Activated CD8-positive, alpha-beta memory T cell treated with anti-CD3 and anti-CD28 coated beads, Interleukin-2, amount 50 U/mL, for 24 hours (primary cell): Measurements from ENCODE around the gene RS1.

ENCODE experiments used
- DNase-seq: peaks from one replicate; pipeline ENCODE4 v3.0.0-alpha.2; 2020; ENCODE audit errors: extremely low read depth

The RS1 gene

GRCh38 chrX:18598413-18598812 lies 73.5 kb downstream of the RS1 start:
- DNase-seq = no peak

GRCh38 chrX:18596096-18596495 lies 75.8 kb downstream of the RS1 start:
- no peak for DNase-seq

- DNase-seq = no peak
These were observed 77.8 kb downstream of the RS1 start for GRCh38 chrX:18594079-18594478.

GRCh38 chrX:18591834-18592233 lies 80.1 kb downstream of the RS1 start:
- no peak for DNase-seq
